AG09319 (cell line): ENCODE results near the gene CRY1.
"Not testable (repeated sequence)": the region's sequence is repeated elsewhere in the genome, so short reads cannot be mapped to it uniquely, and the experiment has no call there.

Source experiments
- DNase-seq: peaks from one replicate; pipeline ENCODE4 v3.0.0-alpha.2; 2010; ENCODE audit warnings: low read depth; ENCODE audit errors: extremely low read depth
- CTCF ChIP-seq: IDR thresholded peaks from 2 replicates; pipeline ENCODE4 v1.5.1; 2011; ENCODE audit warnings: low read depth, mild to moderate bottlenecking, inconsistent platforms, low read length, moderate library complexity

CRY1 gene

GRCh38 chr12:107119091-107119490 lies 25.7 kb upstream of the CRY1 start:
- no peak for DNase-seq
- no peak for TF ChIP-seq CTCF

DNA sequence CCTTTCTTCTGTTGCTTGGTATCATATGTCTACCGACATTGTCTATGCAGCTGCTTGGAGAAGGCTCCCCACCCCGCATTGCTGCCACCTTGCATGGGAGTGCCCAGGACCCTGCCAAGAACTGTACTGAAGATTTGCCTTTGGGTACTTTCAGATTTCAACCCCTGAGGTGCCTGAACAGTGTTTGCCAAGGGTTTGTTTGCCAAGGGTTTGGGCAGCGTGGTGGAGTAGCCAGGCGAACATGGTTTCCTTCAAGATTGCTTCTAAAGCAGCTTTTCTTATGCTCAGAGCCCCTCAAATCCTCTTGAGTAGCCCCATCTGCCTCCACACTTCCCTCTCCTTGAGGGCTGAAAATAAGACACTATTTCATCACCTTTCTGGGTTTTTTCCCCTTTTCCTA lies 25.3 kb upstream of the CRY1 start:
- no peak for DNase-seq
- no peak for TF ChIP-seq CTCF

GRCh38 chr12:107115119-107115518 lies 21.8 kb upstream of the CRY1 start:
- TF ChIP-seq CTCF, result no peak
- no peak for DNase-seq

- no peak for TF ChIP-seq CTCF
- DNase-seq, result no peak
These were observed 18.0 kb upstream of the CRY1 start for GRCh38 chr12:107111314-107111713.

GRCh38 chr12:107109726-107110719 lies 16.7 kb upstream of the CRY1 start:
- no peak for TF ChIP-seq CTCF
- no peak for DNase-seq

- TF ChIP-seq CTCF, result no peak
- no peak for DNase-seq
These were observed 15.7 kb upstream of the CRY1 start for GRCh38 chr12:107108995-107109508.

DNA sequence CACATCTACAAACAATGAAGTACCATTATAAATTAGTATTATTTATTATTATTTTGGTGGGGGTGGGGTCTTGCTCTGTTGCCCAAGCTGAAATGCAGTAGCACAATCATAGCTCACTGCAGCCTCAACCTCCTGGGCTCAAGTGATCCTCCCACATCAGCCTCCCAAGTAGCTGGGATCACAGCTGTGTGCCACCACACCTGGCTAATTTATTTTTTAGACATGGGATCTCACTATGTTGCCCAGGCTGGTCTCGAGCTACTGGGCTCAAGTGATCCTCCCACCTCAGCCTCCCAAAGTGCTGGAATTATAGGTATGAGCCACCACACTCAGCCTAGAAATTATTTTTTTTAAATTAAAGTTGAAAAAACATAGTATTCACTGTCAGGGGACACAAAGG lies 15.0 kb upstream of the CRY1 start:
- not testable (repeated sequence) for DNase-seq

GRCh38 chr12:107107381-107107780 lies 14.0 kb upstream of the CRY1 start:
- no peak for TF ChIP-seq CTCF
- no peak for DNase-seq
